NCI-H460 (cell line): ENCODE data around the gene CCDC6. TPM values are rescaled to one million over a fixed set of nuclear protein-coding genes. Genes with fewer than 3 reads are reported as not detected.
A peak's percentile ranks its signal among the peaks of the same experiment; 100 is the strongest.
"Not testable (repeated sequence)": the region's sequence is repeated elsewhere in the genome, so short reads cannot be mapped to it uniquely, and the experiment has no call there.

Experiments used
- DNase-seq: peaks from one replicate; pipeline ENCODE4 v3.0.0-alpha.2; 2016; ENCODE audit warnings: low read depth; ENCODE audit errors: extremely low read depth
- polyA plus RNA-seq: library from polyadenylated mRNA; depleted of rRNA; stranded (reverse); fragments of >200 nt; gene quantifications from 2 replicates; pipeline ENCODE4 v1.2.3, GENCODE V29; 2014; cell fraction: nucleus; rRNA removed
- total RNA-seq: library from RNA; depleted of rRNA; stranded (reverse); fragments of >200 nt; shearing (Covaris generic); gene quantifications from 2 replicates; pipeline ENCODE4 v1.2.3, GENCODE V29; 2014; rRNA removed

The CCDC6 gene
- 36.2 and 37.6 TPM in 2 replicates for total RNA-seq
- polyA plus RNA-seq, result 14.0 and 19.5 TPM in 2 replicates

DNA sequence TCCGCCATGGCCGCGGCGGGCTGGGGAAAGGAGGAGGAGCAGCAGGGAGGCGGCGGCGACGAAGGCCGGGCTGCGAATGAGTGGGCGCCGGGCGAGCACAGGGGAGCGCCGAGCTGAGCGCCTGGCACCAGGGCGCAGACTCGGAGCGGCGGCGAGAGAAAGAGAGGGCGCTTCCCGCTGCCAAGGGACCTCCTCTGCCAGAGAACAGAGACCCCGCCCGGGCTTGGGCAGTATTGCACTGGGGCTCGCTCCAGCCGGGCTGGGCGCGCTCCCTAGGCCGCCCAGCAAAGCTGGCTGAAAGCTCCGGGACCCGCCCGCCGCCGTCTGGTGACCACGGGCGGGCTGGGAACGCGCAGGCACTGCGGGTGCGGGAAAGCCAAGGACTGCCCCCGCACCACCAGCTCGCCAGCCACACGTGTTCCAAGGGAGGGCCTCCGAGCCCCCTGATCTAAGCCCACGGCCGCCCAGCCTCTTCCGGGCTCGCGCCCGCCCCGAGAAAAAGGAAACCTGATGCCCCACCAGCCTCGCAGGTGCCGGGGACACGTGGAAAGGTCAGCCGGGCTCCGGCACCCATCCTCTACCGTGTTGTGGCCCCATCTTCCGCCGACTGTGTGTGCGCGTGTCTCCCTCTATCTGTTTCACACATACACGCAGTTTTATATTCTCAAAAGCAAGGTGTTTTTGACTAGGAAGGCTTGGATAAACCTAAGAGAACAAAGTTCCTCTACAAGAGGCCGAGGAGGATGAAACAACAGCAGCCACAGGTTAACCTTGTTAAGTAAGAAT is at the start of gene CCDC6:
CCDC6 (minus strand) TSS at position 140 of the 786 bp plus-strand sequence; CDS start at position 8, 132 bp downstream.
- peak; percentile 92 for DNase-seq

DNA sequence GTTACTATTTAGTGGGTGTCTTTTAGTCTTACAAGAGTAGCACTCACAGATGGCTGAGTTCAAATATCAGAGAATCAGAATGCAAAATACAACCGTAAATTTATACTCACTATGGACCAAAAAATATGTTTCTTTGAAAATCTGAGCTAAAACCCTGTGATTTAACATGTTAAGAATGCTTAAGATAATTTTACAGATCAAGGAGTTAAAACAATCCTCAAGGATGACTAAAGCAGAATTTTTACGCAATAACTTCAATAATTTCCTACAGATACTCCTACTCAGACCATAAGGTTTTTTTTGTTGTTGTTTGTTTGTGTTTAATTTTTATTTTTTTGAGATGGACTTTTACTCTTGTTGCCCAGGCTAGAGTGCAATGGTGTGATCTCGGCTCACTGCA is 47.9 kb upstream of the CCDC6 start:
- DNase-seq, result no peak

DNA sequence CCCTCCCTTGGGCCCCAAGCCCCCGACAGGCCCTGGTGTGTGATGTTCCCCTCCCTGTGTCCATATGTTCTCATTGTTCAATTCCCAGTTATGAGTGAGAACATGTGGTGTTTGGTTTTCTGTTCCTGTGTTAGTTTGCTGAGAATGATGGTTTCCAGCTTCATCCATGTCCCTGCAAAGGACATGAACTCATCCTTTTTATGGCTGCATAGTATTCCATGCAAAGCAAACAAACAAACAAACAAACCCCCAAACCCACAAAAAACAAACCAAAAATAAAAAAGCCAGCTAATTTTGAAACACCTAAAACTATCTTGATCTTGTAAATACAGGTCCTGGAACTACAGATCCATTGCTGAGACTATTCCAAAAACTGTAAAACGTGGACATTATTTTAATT is 47.4 kb upstream of the CCDC6 start:
- not testable (repeated sequence) for DNase-seq

DNA sequence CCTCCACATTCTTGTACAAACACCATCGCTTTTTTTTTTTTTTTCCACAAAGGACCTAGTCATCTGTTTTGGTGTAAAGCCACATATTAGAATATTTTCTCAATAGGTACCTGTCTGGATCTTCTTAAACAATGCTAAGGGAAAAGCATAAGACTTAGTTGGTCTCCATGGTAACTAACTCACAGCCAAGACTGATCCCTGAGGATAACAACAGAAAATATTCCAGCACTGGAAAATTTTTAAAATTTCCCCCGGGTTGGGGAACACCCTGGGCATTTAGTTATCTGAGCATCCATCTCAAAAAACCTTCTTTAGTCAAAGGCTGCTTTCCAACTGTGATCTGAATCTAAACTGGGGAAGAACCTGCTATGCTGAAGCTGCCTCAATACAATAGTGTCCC is 43.7 kb upstream of the CCDC6 start:
- no peak for DNase-seq

DNA sequence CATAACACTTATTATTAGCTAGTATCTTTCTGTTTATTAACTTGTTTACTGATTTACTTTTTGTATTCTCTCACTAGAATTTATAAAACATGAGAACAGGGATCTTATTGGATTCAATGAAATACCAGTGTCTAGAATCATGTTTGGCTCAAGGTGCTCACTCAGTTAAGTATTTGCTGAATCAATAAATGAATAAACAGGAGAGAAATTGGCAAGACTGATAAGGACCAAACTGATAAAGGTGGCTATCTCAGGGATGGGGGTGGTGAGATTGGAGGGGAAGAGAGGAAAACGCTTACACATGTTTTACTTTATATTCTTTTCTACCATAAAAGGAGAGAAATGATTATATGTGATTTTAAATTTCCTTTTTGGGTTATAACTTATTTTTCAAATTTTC is 43.3 kb upstream of the CCDC6 start:
- no peak for DNase-seq

DNA sequence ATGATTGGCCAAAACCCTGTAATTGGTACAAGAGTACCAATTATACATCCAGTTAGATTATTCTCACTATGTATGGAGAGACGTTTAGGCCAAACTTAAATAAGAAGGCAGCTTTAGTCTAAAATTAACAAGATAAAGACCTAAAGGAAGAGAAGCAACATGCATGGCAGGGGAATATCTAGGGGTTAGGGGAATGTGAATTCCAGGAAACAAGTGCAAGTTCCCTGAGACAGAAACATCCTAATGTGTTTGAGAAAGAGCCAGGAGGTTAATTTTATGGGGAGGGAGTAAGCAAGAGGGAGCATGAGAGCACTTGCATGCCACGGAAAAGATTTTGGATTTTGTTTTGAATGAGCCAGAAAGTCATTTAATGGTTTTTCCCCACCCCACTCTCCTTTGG is 39.6 kb upstream of the CCDC6 start:
- no peak for DNase-seq

DNA sequence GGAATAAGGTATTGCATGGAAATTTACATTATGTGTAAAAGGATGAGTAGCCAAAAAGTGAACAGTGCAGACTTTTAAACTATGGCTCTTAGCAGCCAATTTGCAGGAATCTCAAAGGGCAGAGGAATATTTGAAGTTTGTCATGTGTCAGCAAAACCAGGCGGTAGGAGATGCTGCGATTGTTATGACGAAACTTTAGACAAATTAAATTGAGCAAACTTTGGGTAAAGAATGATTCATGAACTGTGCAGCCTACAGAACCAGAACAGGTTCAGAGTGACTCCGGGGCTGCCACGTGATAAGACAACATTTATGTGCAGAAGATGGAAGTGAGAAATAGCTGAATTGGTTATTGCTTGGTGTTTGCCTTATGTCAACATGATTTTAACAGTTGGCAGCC is 39.2 kb upstream of the CCDC6 start:
- no peak for DNase-seq

DNA sequence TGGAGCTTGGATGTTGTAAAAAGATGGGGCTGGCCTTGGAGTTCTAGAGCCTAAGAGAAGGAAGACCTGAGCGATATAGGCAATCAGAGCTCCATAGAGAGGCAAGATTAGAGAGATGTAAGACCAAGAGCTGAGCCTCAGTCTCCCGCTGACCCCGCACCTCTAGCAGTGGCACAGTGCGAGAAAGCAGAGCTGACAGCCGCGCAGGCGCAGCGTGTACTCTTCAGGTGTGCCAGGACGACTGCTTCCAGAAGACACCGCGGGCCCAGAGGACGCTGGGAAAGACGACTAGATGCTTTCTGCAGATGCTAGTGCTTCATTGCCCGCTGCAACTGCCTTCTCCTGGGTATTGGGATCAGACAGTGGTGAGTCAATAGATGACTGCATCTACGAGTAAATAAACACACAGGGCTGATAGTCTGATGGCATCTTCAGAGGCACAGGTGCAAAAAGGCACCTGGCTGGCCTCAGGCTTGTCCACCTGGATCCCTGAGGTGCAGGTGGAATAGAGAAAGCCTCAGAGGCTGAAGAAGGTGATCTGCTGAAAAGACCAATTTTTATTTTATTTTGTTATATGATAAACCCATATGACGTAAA is 38.1 kb upstream of the CCDC6 start:
- DNase-seq, result no peak

DNA sequence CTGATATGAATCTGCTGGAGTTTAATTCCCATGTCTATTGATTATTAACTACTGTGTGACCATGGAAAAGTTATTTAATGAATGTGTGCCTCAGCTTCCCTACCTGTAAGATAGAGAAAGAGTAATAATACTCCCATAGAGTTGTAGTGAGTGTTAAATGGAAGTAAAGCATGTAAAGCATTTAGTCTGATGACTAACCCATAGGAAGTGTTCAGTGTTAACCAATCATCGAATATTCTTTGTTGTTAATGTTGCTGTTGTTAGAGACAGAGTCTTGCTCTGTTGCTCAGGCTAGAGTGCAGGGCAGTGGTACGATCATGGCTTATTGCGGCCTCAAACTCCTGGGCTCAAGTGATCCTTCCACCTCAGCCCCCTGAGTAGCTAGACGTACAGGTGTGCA is 36.2 kb upstream of the CCDC6 start:
- DNase-seq, result no peak

DNA sequence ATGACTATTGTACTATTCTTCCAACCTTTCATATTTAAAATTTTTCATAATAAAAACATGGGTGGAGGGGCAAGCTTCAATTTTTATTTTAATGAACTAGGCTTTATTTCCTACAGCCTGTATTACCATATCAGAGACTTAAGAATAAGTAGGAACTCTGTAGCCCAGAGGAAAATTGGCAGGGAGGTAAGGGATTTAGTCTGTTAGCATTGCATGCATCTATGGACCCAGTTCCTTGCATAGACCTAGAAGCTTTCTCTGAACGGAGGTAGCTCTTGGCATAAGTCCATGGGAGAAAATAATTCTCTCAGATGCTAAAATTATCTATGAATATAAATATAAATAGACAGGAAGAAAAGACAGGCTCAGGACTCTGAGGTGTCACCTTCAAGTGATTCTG is 31.4 kb upstream of the CCDC6 start:
- no peak for DNase-seq

DNA sequence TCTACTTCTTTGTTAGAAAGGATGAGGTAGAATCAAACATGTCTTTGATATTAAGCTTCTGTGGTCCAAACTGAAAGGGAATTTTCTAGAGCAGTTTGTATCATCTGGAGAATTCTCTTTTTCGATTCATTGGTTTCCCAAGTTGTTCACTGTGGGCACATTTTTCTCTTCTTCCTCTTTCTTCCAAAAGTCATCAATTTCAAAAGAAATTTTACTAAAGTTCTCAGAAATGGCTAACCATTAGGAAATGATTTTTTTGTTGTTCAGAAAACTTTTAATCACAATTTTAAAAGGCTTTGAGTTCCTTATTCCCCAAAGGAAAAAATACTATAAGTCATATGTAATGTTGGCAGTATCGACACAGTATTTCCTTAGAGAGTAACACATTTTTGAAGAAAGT is 28.3 kb upstream of the CCDC6 start:
- DNase-seq, result no peak

DNA sequence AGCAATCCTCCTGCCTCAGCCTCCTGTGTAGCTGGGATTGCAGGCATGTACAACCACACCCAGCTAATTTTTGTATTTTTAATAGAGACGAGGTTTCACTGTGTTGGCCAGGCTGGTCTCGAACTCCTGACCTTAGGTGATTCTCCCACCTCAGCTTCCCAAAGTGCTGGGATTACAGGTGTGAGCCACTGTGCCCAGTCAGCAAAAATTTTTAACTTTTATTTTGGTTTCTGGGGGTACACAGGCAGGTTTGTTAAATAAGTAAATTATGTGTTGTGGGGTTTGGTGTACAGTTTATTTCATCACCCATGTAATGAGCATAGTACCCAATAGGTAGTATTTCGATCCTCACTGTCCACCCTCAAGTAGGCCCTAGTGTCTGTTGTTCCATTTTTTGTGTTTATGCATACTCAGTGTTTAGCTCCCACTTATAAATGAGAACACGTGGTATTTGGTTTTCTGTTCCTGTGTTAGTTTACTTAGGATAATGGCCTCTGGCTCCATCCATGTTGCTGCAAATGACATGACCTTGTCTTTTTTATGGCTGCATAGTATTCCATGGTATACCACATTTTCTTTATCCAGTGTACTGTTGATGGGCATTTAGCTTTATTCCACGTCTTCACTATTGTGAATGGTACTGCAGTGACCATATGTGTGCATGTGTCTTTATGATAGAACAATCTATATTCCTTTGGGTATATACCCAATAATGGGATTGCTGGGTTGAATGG is 24.6 kb upstream of the CCDC6 start:
- DNase-seq, result not testable (repeated sequence)

DNA sequence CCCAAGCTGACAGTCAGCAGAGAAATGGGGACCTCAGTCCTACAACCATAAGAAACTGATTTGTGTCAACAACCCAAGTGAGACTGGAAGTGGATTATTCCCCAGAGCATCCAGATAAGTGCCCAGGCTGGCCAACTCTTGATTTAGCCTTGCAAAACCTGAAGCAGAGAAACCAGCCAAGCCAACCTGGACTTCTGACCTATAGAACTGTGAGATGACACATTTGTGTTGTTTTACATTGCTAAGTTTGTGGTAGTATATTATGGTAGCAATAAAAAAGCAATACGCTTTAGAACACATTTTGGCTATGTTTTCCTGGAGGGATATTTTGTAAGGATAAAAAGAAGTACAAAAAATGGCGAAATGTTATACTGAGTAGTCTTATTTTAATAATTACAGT is 19.7 kb upstream of the CCDC6 start:
- no peak for DNase-seq

DNA sequence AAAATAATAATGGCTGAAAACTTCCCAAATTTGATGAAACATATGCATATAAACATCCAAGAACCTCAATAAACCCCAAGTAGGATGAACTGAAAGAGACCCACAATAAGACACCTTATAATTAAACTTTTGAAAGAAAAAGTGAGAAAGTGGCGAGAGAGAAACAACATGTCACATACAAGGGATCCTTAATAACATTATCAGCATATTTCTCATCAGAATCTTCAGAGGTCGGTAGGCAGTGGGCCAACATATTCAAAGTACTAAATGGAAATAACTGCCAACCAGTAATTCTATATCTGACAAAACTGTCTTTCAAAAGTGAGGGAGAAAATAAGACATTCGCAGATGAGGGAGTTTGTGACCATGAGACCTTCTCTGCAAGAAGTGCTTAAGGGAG is 16.6 kb upstream of the CCDC6 start:
- no peak for DNase-seq

DNA sequence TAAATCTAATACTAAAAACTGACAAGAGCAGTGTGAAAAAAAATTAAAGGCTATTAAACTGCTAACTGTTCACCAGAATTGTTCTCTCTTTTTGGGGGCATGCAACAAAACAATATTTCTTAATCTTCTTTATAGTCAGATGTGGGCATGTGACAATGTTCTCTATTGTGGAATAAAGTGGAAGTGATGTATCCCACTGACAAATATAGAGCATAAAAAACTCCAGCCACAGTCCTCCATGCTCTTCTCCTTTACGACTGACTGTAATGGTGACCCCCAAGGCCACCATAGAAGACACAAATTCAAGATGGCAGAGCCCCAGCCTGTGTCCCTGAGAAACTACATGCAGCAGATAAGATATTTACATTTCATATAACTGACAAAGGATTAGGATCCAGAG is 11.6 kb upstream of the CCDC6 start:
- DNase-seq, result no peak

DNA sequence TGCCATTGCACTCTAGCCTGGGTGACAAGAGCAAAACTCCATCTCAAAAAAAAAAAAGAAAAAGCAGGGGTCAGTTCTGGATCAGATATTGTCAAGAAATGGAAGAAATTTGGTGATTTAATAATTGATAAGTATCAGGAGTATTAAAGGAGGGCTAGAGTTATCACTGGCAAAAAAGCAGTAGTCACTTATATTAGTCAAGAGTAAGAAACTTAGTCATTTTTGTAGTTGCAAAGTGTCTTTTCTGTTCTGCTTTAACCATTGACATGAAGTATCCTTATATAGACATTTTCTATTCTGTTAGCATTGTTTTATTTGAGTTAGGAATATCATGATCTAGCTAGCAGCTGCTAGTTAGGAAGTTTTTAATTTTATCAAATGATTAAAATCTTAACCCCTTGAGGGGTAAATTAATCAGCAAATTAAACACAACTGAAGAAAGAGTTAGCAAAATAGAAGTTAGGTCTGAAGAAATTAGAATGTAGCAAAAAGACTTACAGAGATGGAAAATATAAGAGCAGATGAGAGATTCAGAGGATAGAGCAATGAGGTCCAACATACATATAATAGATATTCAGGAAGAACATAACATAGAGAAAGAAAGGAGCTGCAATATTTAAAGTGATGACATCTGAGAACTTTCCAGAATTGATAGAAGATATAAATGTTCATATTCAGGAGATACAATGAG is 7.3 kb upstream of the CCDC6 start:
- DNase-seq, result no peak

DNA sequence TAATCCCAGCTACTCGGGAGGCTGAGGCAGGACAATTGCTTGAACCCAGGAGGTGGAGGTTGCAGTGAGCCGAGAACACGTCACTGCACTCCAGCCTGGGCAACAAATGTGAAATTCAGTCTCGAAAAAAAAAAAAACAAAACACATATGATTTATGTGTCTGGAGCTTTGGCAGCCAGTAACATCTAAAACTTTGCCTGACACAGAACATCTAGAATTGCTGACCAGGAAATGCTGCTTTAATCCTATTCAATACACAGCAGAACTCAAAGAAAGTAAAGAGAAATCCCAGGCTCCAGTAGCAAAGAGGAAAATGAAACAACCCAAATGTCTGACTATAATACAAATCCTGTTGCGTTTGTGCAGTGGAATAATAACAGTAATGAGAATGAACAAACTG is 4.5 kb upstream of the CCDC6 start:
- DNase-seq, result no peak

DNA sequence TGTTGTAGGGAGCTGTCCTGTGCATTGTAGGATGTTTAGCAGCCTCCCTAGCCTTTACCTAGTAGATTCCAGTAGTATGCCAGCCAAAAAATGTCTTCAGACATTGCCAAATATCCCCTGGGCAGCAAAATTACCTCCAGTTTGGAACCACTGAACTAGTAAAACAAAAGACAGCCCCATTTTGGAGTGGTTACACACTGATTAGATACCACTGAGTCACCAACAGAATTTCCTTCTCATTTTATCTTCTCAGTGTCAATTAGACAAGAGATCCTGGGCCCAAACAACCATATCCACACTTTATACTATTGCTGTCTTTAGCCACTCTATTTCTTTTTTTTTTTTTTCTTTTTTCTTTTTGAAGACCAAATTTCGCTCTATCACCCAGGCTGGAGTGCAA is 3.5 kb upstream of the CCDC6 start:
- DNase-seq, result no peak

DNA sequence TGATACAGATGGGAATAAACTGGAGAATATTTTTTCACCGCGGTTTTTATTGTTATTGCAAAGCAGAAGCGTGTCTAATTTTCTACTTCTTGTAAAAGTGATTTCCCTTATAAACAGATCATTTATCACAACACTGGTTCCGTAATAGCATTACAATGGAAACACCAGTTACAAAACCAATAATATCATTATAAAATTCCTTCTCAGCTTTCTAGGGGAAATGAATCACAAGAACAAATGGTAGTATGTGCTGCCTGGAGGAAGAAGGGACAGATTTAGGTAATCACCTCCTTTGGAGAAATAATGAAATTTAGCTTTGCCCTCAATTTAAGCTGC is 2.4 kb upstream of the CCDC6 start:
- no peak for DNase-seq

DNA sequence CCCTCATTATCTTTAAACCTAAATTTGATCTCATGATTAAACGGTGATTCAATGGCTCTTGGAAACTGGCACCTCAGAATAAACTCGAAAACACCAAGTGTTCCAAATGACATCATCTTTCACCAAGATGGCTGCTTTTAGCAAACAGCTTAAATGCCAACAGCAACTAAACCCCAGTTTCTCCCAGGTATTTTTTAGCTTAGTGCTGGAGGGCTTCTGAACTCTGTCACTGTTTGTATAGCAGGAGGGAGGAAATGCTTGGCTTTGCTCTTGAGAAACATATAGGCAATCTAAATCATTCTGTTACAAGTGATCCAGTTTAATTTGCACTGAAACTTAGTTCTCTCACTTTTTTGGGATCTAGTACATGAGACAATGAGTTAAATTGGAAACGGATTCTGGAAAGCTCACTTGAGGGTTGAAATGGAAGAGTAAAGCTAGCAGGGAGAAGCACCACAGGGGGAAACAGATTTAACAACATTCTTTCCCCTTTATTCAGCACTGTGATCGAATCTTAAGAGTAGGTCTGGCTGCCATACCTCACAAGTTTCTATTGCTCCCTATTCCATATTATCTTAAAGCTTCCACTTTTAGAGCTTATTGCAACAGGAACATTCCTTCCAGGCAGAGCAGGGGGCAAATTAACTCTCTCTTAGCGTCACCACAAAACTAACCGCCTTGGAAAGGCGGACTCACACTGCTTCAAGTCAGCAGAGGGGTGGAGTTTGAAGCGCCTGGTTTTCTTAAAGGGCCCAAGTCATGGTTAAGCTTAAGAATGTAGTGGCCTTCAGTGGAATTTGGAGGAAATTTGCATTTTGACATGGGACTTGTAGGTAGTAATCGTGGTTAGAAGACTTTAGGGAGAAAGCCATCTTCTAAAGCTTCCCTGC is 1.8 kb upstream of the CCDC6 start:
- DNase-seq, result peak; percentile 72
